Measurements from ENCODE around the gene SP3. TPM values are rescaled to one million over a fixed set of nuclear protein-coding genes. Genes with fewer than 3 reads are reported as not detected.

The SP3 gene
- total RNA-seq, 6 experiments from 2014 or later, result 45.0 to 63.7 (median 52.1) TPM

- Mint-ChIP-seq H3K36me3 (ENCODE audit: low read depth) (0 out of 2 replicates have a peak, but pooled peaks cover 6% of the 10 kb centered on the region), H3K27ac (no peak overlapping the region), H3K9me3 (no peaks in the 10 kb centered on the region), H3K27me3 (ENCODE audit: insufficient read depth) (no peaks in the 10 kb centered on the region), H3K4me3 (peak overlapping the region; percentile 8; the same call in 1 of the 2 replicates), H3K4me1 (ENCODE audit: low read depth) (peaks cover 58% of the 10 kb centered on the region)
- TF ChIP-seq CTCF (IDR thresholded peaks at IDR 0.05), result no peak
- peak; percentile 65 for DNase-seq
These were observed 7.5 kb upstream of the SP3 start for GRCh38 chr2:173972636-173973035.

- no peak overlapping the region for H3K4me3 Mint-ChIP-seq
- no peak for DNase-seq
- no peaks in the 10 kb centered on the region for H3K9me3 Mint-ChIP-seq
- H3K27ac Mint-ChIP-seq, result no peak overlapping the region
- no peaks in the 10 kb centered on the region for H3K27me3 Mint-ChIP-seq (ENCODE audit: insufficient read depth)
- 0 out of 2 replicates have a peak, but pooled peaks cover 6% of the 10 kb centered on the region for H3K36me3 Mint-ChIP-seq (ENCODE audit: low read depth)
- peaks cover 57% of the 10 kb centered on the region for H3K4me1 Mint-ChIP-seq (ENCODE audit: low read depth)
- TF ChIP-seq CTCF (IDR thresholded peaks at IDR 0.05), result no peak
These were observed 7.0 kb upstream of the SP3 start for GRCh38 chr2:173972165-173972564.

- H3K9me3 Mint-ChIP-seq, result no peaks in the 10 kb centered on the region
- H3K27ac Mint-ChIP-seq, result peak overlapping the region; percentile 53
- TF ChIP-seq CTCF (IDR thresholded peaks at IDR 0.05), result no peak
These were observed 5.3 kb upstream of the SP3 start for GRCh38 chr2:173970516-173970924.

GRCh38 chr2:173969886-173970285 is 4.7 kb upstream of the SP3 start:
- Mint-ChIP-seq H3K27ac (peak overlapping the region; percentile 53), H3K36me3 (ENCODE audit: low read depth) (0 out of 2 replicates have a peak, but pooled peaks cover 4% of the 10 kb centered on the region), H3K9me3 (no peaks in the 10 kb centered on the region), H3K27me3 (ENCODE audit: insufficient read depth) (no peaks in the 10 kb centered on the region), H3K4me1 (ENCODE audit: low read depth) (peaks cover 70% of the 10 kb centered on the region), H3K4me3 (0 out of 2 replicates have a peak overlapping the region, but pooled peaks have one; percentile 1)
- DNase-seq, result peak; percentile 30
- TF ChIP-seq CTCF (IDR thresholded peaks at IDR 0.05), result no peak

More at GRCh38 chr2:173970516-173970924, 5.3 kb upstream of the SP3 start:
- H3K4me3 Mint-ChIP-seq, result 0 out of 2 replicates have a peak overlapping the region, but pooled peaks have one; percentile 1
- H3K27me3 Mint-ChIP-seq (ENCODE audit: insufficient read depth), result no peaks in the 10 kb centered on the region
- DNase-seq, result no peak
- H3K36me3 Mint-ChIP-seq (ENCODE audit: low read depth), result 0 out of 2 replicates have a peak, but pooled peaks cover 6% of the 10 kb centered on the region
- H3K4me1 Mint-ChIP-seq (ENCODE audit: low read depth), result peaks cover 74% of the 10 kb centered on the region

- Mint-ChIP-seq H3K9me3 (no peaks in the 10 kb centered on the region), H3K27me3 (ENCODE audit: insufficient read depth) (no peaks in the 10 kb centered on the region), H3K4me3 (no peak overlapping the region), H3K4me1 (ENCODE audit: low read depth) (peaks cover 62% of the 10 kb centered on the region), H3K27ac (no peak overlapping the region), H3K36me3 (ENCODE audit: low read depth) (no peaks in the 10 kb centered on the region)
- no peak for TF ChIP-seq CTCF (IDR thresholded peaks at IDR 0.05)
- no peak for DNase-seq
These were observed 3.4 kb upstream of the SP3 start for GRCh38 chr2:173968551-173968950.
